HepG2 (cell line): Measurements from ENCODE around the gene TDP2. TPM values are rescaled to one million over a fixed set of nuclear protein-coding genes. Genes with fewer than 3 reads are reported as not detected.

ENCODE experiments used
- ATAC-seq: fragments of 200-7000 bp; cut with Tn5 transposase; 3 replicates; pipeline ENCODE4 v1.9.1; 2020; ENCODE audit warnings: mild to moderate bottlenecking, moderate library complexity
- BruUV-seq: library from RNA; stranded (reverse); fragments of 400-500 nt; replicated peaks from 2 replicates; lab custom pipeline; 2021; lab: Mats Ljungman, UMichigan
- CTCF ChIA-PET: fragments of 300-600 bp; formaldehyde crosslinking; extraction: SDS; loops from one replicate; lab custom pipeline; 2021; ENCODE audit warnings: low total read pairs, inconsistent platforms, low intra/inter-chr PET ratio; lab: Yijun Ruan, JAX
- POLR2A ChIA-PET: fragments of 350-600 bp; sonication (Branson Sonifier 250); formaldehyde crosslinking; loops from one replicate; lab custom pipeline; 2020; ENCODE audit warnings: antibody characterized with exemption, inconsistent platforms; lab: Yijun Ruan, JAX
- DNase-seq: peaks from one replicate; pipeline ENCODE4 v3.0.0-alpha.2; 2015; ENCODE audit warnings: low spot score
- FAIRE-seq: peaks from 3 replicates; lab custom pipeline; 2011; peaks lifted over from hg19 to GRCh38; lab: Jason Lieb, UNC
- H2AFZ ChIP-seq: one replicate; pipeline ENCODE4 v1.6.1; 2011; ENCODE audit warnings: low read length, inconsistent platforms
- H3K27ac ChIP-seq: fragments of 300-600 bp; 3 replicates; pipeline ENCODE4 v1.8.0; 2011; ENCODE audit warnings: mixed run types, mild to moderate bottlenecking, mixed read lengths, low read length, inconsistent platforms; ENCODE audit not compliant: insufficient read depth; ENCODE audit errors: extremely low read length
- H3K27me3 ChIP-seq, 2 experiments: fragments of 200-600 bp in 1 of 2; 2 replicates in 1 of 2; 3 replicates in 1 of 2; pipeline versions ENCODE4 v1.6.0 to v1.8.0; 2011; ENCODE audit warnings: low read length in 2 of 2, mild to moderate bottlenecking in 2 of 2, moderate library complexity in 2 of 2, inconsistent platforms in 1 of 2; ENCODE audit not compliant: insufficient read depth in 2 of 2, control insufficient read depth in 1 of 2
- H3K36me3 ChIP-seq, 2 experiments: fragments of 200-600 bp in 1 of 2; replicated peaks in 1 of 2; 2 replicates in 1 of 2; 3 replicates in 1 of 2; pipeline versions ENCODE4 v1.5.1 to v1.8.0; 2011; ENCODE audit warnings: low read length in 2 of 2, inconsistent platforms in 1 of 2; ENCODE audit not compliant: insufficient read depth in 2 of 2, control insufficient read depth in 1 of 2
- H3K4me1 ChIP-seq: 2 replicates; pipeline ENCODE4 v1.5.1; 2012; ENCODE audit warnings: low read length, inconsistent platforms; ENCODE audit not compliant: insufficient read depth
- H3K4me2 ChIP-seq: 2 replicates; pipeline ENCODE4 v1.6.0; 2011; ENCODE audit warnings: low read depth, low read length, inconsistent platforms
- H3K4me3 ChIP-seq, 3 experiments: fragments of 200-600 bp in 1 of 3; sonication (generic), shearing (Covaris generic) in 1 of 3; replicated peaks in 1 of 3; 2 replicates each; pipeline ENCODE4 v1.5.1; 2011 to 2016; ENCODE audit warnings: low read length in 3 of 3, inconsistent platforms in 2 of 3, low read depth in 2 of 3, mild to moderate bottlenecking in 2 of 3, control low read depth in 1 of 3, mixed read lengths in 1 of 3; ENCODE audit not compliant: insufficient read depth in 1 of 3
- H3K79me2 ChIP-seq: one replicate; pipeline ENCODE4 v1.6.1; 2011; ENCODE audit warnings: low read length, inconsistent platforms; ENCODE audit not compliant: insufficient read depth
- H3K9ac ChIP-seq: 2 replicates; pipeline ENCODE4 v1.6.0; 2011; ENCODE audit warnings: mild to moderate bottlenecking, low read depth, low read length, inconsistent platforms; ENCODE audit not compliant: insufficient read depth
- H3K9me3 ChIP-seq: 2 replicates; pipeline ENCODE4 v1.5.1; 2012; ENCODE audit warnings: mild to moderate bottlenecking, low read length
- H4K20me1 ChIP-seq: 2 replicates; pipeline ENCODE4 v1.6.0; 2011; ENCODE audit warnings: inconsistent platforms, mild to moderate bottlenecking, low read length, moderate library complexity; ENCODE audit not compliant: insufficient read depth
- HOXA3 ChIP-seq: sonication (generic); formaldehyde crosslinking; IDR thresholded peaks from 2 replicates; pipeline ENCODE4 v1.5.0; 2020; ENCODE audit warnings: missing genetic modification reagents
- MAF1 ChIP-seq: sonication (generic); formaldehyde crosslinking; IDR thresholded peaks from 2 replicates; pipeline ENCODE4 v1.5.0; 2020; ENCODE audit warnings: missing genetic modification reagents, borderline replicate concordance
- ZNF333 ChIP-seq: sonication (generic); formaldehyde crosslinking; IDR thresholded peaks from 2 replicates; pipeline ENCODE4 v1.4.0; 2020; ENCODE audit warnings: mild to moderate bottlenecking, missing genetic modification reagents, borderline replicate concordance
- ZNF552 ChIP-seq: sonication (generic); formaldehyde crosslinking; IDR thresholded peaks from 2 replicates; pipeline ENCODE4 v1.9.0; 2022; ENCODE audit warnings: missing genetic modification reagents, mild to moderate bottlenecking, borderline replicate concordance
- WGBS: methylation state at CpG from one replicate; pipeline ENCODE4 v1.1.6; 2017; ENCODE audit warnings: low lambda C conversion rate; 5-methylcytosine and 5-hydroxymethylcytosine counted together
- in situ Hi-C: cut with HindIII; loops from 2 replicates; pipeline ENCODE4 v1.10.0; 2017; ENCODE audit warnings: low pct_unique_long_range_greater_than_20kb; ENCODE audit not compliant: extremely low pct_ligation_motif_present
- intact Hi-C: fragments of 100-400 bp; cut with micrococcal nuclease; formaldehyde crosslinking; loops from one replicate; pipeline ENCODE4 v1.10.0; 2022; ENCODE audit not compliant: unreplicated experiment
- polyA plus RNA-seq, 8 experiments: library from polyadenylated mRNA; depleted of rRNA in 3 of 8; stranded (reverse) in 7 of 8; unstranded in 1 of 8; fragments of >200 nt; fragmentation: Illumina TruSeq in 4 of 8; extraction: Trizol in 4 of 8; gene quantifications; 2 replicates each; pipeline versions ENCODE4 v1.2.1 to v1.2.3, GENCODE V29; 2011 to 2016; ENCODE audit warnings: low read depth in 4 of 8, missing spikeins in 1 of 8, mixed read lengths in 1 of 8; ENCODE audit not compliant: insufficient read depth in 1 of 8
- total RNA-seq, 5 experiments: library from RNA; depleted of rRNA; stranded (reverse); fragments of >200 nt; fragmentation: Illumina TruSeq; extraction: Trizol; gene quantifications; 2 replicates each; pipeline ENCODE4 v1.2.3, GENCODE V29; 2016; ENCODE audit warnings: low read depth in 1 of 5
- TF ChIP-seq, protein P1 (sequence below): IDR thresholded peaks from 2 replicates; pipeline ENCODE4 v1.6.1; 2016; ENCODE audit warnings: mild to moderate bottlenecking, missing biosample characterization, missing genetic modification reagents
- TF ChIP-seq, protein P2 (sequence below): sonication (generic); formaldehyde crosslinking; IDR thresholded peaks from 2 replicates; pipeline ENCODE4 v1.8.0; 2022; ENCODE audit warnings: mild to moderate bottlenecking, missing genetic modification reagents; ENCODE audit not compliant: insufficient replicate concordance
- TF ChIP-seq, protein P3 (sequence below): sonication (generic); formaldehyde crosslinking; IDR thresholded peaks from 2 replicates; pipeline ENCODE4 v1.9.0; 2021; ENCODE audit warnings: missing genetic modification reagents, mild to moderate bottlenecking, borderline replicate concordance

Gene TDP2
- total and polyA plus RNA-seq, 2 of the 13 experiments (the other 11 are each of a cell fraction or from before 2014, with no cell fraction given) = 30.5 to 42.6 TPM

DNA sequence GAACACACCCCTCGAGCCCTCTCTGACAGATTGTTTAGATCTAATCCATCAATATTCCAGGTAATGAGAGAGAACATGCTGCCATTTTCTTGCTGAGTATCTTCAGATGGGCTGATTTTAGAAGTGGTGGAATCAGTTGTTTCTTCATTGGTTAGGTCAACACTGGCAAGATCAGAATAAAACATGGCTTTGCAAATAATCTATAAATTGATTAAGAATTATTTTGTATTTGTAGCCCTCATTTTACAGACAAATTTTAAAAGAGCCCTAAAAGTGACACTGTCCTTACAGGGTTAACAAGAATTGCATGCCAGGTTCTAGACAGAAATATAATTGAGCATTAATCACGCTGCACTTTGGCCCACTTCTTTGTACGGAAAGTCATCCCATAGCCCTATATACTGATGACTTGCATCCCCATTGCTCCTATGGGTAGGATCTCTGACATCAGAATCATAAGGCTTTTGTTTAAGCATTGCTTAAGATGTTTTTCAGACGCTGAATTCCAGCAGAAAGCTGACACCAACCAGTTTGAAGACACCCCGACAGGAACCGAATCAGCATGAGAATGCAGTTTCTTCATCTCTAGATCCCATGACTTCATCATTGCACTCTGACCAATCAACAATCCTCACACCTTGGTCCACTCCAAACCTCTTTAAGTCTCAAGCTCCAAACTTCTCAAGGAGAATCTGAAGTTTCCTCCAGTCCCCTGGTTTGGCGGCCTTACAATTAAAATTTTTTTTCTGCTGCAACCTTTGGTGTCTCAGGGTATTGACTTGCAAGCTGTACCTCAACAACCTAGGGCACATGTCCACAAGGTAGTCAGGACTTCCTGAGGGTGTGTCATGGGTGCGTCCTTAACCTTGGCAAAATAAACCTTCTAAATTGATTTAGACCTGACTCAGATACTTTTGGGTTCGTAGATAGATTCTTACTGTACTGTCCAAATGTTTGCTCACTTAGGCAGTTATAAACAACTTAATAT, 7.8 kb downstream of the TDP2 start:
- CTCF ChIA-PET = no interaction called here
- ATAC-seq (no peak), DNase-seq (no peak), FAIRE-seq (no peak)
- Histone ChIP-seq H3K36me3 (peaks cover 2 to 20% of the 10 kb centered on the region in 2 experiments; a peak in 4 of 5 replicates), H3K4me2 (no peak overlapping the region), H3K4me1 (peaks cover 49% of the 10 kb centered on the region), H3K27ac (no peak overlapping the region), H3K4me3 (no peak overlapping the region), H3K9ac (no peak overlapping the region), H3K79me2 (peaks cover 9% of the 10 kb centered on the region), H3K27me3 (no peaks in the 10 kb centered on the region), H3K9me3 (no peaks in the 10 kb centered on the region), H2AFZ (no peak overlapping the region), H4K20me1 (0 out of 2 replicates have a peak, but pooled peaks cover 4% of the 10 kb centered on the region)
- POLR2A ChIA-PET = no interaction called here
- 94% methylated on average over 9 of the region's 9 CpGs for WGBS
- TF ChIP-seq, protein P1, sequence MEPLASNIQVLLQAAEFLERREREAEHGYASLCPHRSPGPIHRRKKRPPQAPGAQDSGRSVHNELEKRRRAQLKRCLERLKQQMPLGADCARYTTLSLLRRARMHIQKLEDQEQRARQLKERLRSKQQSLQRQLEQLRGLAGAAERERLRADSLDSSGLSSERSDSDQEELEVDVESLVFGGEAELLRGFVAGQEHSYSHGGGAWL (CRISPR knock-in tag) = no peak
- intact Hi-C loops (no loop called here), in situ Hi-C loops (no loop called here)
- BruUV-seq = no TSS peak

DNA sequence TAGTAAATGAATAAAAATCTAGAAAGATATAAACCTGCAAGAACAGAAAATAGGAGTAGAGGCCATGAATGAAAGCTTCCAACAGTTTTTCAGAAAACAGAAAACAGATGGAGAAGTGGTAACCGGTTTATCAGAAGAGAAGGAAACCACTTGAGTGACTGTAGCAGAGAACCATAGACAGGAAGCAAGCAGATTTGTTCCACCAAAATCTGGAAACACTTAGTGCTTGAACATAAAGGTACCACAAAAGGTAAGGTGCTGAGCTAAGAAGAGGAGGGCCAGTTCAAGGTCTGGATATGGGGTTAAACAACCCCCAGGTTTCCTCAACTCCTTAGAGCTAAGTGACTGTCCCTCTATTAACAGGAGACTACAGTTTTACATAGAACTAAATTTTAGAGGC, 11.5 kb downstream of the TDP2 start:
- ChIA-PET CTCF (no interaction called here), POLR2A (interaction anchor here (1.0 to 1.8 kb wide), 2 partner anchors 10 to 12 kb away, joined by 5 to 6 read pairs; partner anchors contain the start of genes ACOT13 and TDP2)
- Histone ChIP-seq H3K4me3 (no peak overlapping the region), H3K27ac (no peak overlapping the region), H3K9ac (no peak overlapping the region), H3K79me2 (no peaks in the 10 kb centered on the region), H4K20me1 (no peaks in the 10 kb centered on the region), H3K27me3 (no peaks in the 10 kb centered on the region), H3K4me2 (no peak overlapping the region), H3K9me3 (no peaks in the 10 kb centered on the region), H3K4me1 (peaks cover 23% of the 10 kb centered on the region), H3K36me3 (peaks cover 6 to 31% of the 10 kb centered on the region in 2 experiments; a peak in 4 of 5 replicates), H2AFZ (no peak overlapping the region)
- in situ Hi-C loops (no loop called here), intact Hi-C loops (no loop called here)
- no TSS peak for BruUV-seq
- no peak for FAIRE-seq
- 100% methylated on average over 1 of the region's 1 CpG for WGBS
- no peak for DNase-seq
- ATAC-seq = no peak
- TF ChIP-seq, protein P2, sequence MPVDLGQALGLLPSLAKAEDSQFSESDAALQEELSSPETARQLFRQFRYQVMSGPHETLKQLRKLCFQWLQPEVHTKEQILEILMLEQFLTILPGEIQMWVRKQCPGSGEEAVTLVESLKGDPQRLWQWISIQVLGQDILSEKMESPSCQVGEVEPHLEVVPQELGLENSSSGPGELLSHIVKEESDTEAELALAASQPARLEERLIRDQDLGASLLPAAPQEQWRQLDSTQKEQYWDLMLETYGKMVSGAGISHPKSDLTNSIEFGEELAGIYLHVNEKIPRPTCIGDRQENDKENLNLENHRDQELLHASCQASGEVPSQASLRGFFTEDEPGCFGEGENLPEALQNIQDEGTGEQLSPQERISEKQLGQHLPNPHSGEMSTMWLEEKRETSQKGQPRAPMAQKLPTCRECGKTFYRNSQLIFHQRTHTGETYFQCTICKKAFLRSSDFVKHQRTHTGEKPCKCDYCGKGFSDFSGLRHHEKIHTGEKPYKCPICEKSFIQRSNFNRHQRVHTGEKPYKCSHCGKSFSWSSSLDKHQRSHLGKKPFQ (CRISPR knock-in tag) = no peak
- no peak for TF ChIP-seq HOXA3 (CRISPR knock-in tag)
- no peak for TF ChIP-seq ZNF552 (CRISPR knock-in tag)
- TF ChIP-seq ZNF333 = no peak
- TF ChIP-seq, protein P3, sequence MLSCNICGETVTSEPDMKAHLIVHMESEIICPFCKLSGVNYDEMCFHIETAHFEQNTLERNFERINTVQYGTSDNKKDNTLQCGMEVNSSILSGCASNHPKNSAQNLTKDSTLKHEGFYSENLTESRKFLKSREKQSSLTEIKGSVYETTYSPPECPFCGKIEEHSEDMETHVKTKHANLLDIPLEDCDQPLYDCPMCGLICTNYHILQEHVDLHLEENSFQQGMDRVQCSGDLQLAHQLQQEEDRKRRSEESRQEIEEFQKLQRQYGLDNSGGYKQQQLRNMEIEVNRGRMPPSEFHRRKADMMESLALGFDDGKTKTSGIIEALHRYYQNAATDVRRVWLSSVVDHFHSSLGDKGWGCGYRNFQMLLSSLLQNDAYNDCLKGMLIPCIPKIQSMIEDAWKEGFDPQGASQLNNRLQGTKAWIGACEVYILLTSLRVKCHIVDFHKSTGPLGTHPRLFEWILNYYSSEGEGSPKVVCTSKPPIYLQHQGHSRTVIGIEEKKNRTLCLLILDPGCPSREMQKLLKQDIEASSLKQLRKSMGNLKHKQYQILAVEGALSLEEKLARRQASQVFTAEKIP (CRISPR knock-in tag) = no peak
- TF ChIP-seq MAF1 (CRISPR knock-in tag) = no peak
